Cardiac muscle cell (in vitro differentiated cells and primary cell): ENCODE results near the gene FYB1. TPM values are rescaled to one million over a fixed set of nuclear protein-coding genes. Genes with fewer than 3 reads are reported as not detected.

Source experiments
- DNase-seq, 2 donors: peaks; one replicate each; pipeline versions ENCODE4 v3.0.0 to v3.0.0-alpha.2; 2010 to 2017; ENCODE audit warnings: low read depth in 1 of 2, low spot score in 1 of 2
- H3K27ac ChIP-seq: fragments of 200-600 bp; sonication (generic); 2 replicates; pipeline ENCODE4 v1.5.1; 2016
- H3K27me3 ChIP-seq: fragments of 200-600 bp; sonication (generic); 2 replicates; pipeline ENCODE4 v1.6.0; 2016; ENCODE audit warnings: control low read depth
- H3K36me3 ChIP-seq: fragments of 200-600 bp; sonication (generic); 2 replicates; pipeline ENCODE4 v1.5.1; 2016; ENCODE audit warnings: control low read depth
- H3K4me1 ChIP-seq: fragments of 200-600 bp; sonication (generic); 2 replicates; pipeline ENCODE4 v1.8.1; 2017; ENCODE audit warnings: low read depth, mild to moderate bottlenecking, mixed run types
- H3K4me3 ChIP-seq: fragments of 200-600 bp; sonication (generic); 2 replicates; pipeline ENCODE4 v1.5.1; 2016; ENCODE audit warnings: mild to moderate bottlenecking
- H3K9me3 ChIP-seq: fragments of 200-600 bp; sonication (generic); 2 replicates; pipeline ENCODE4 v1.5.1; 2017; ENCODE audit warnings: low read depth, mild to moderate bottlenecking, control low read depth
- CTCF ChIP-seq: IDR thresholded peaks from 2 replicates; pipeline ENCODE4 v1.5.1; 2012; ENCODE audit warnings: low read depth, mild to moderate bottlenecking, low read length
- polyA plus RNA-seq: library from polyadenylated mRNA; unstranded; fragments of >200 nt; fragmentation: Nextera tagmentation; extraction: Ambion mirVana; gene quantifications from 2 replicates; pipeline ENCODE4 v1.2.1, GENCODE V29; 2016
- total RNA-seq: library from RNA; depleted of rRNA; stranded (reverse); fragments of >200 nt; gene quantifications from 2 replicates; pipeline ENCODE4 v1.2.3, GENCODE V29; 2016

Gene FYB1
- total and polyA plus RNA-seq, 2 experiments from 2014 or later, result not detected

GRCh38 chr5:39130716-39131115 is 88.6 kb downstream of the FYB1 start:
- Histone ChIP-seq H3K36me3 (no peaks in the 10 kb centered on the region), H3K4me1 (no peaks in the 10 kb centered on the region), H3K9me3 (no peaks in the 10 kb centered on the region), H3K27me3 (peaks cover 3% of the 10 kb centered on the region), H3K27ac (no peak overlapping the region), H3K4me3 (no peak overlapping the region)
- TF ChIP-seq CTCF, result no peak
- DNase-seq, result no peak

- no peak for DNase-seq
- no peak for TF ChIP-seq CTCF
- no peaks in the 10 kb centered on the region for H3K9me3 ChIP-seq
- peaks cover 8% of the 10 kb centered on the region for H3K27me3 ChIP-seq
- no peak overlapping the region for H3K27ac ChIP-seq
- no peaks in the 10 kb centered on the region for H3K36me3 ChIP-seq
- H3K4me1 ChIP-seq, result no peaks in the 10 kb centered on the region
- H3K4me3 ChIP-seq, result no peak overlapping the region
Observed at GRCh38 chr5:39121922-39122321, 97.4 kb downstream of the FYB1 start.

- DNase-seq, result no peak
- TF ChIP-seq CTCF, result no peak
Observed at GRCh38 chr5:39121315-39121714, 98.0 kb downstream of the FYB1 start.

GRCh38 chr5:39120052-39120420 is 99.3 kb downstream of the FYB1 start:
- no peak overlapping the region for H3K27ac ChIP-seq
- TF ChIP-seq CTCF, result no peak

More at GRCh38 chr5:39121315-39121714, 98.0 kb downstream of the FYB1 start:
- Histone ChIP-seq H3K27me3 (peaks cover 8% of the 10 kb centered on the region), H3K9me3 (no peaks in the 10 kb centered on the region), H3K4me3 (no peak overlapping the region), H3K27ac (no peak overlapping the region), H3K36me3 (no peaks in the 10 kb centered on the region), H3K4me1 (no peaks in the 10 kb centered on the region)

GRCh38 chr5:39119404-39120051 is 99.8 kb downstream of the FYB1 start:
- Histone ChIP-seq H3K36me3 (no peaks in the 10 kb centered on the region), H3K9me3 (no peaks in the 10 kb centered on the region), H3K4me3 (no peak overlapping the region), H3K27ac (no peak overlapping the region), H3K4me1 (no peaks in the 10 kb centered on the region), H3K27me3 (peaks cover 8% of the 10 kb centered on the region)
- TF ChIP-seq CTCF, result no peak
- DNase-seq, result peak in 1 of 2 donors; percentile 39

More at GRCh38 chr5:39120052-39120420, 99.3 kb downstream of the FYB1 start:
- H3K4me3 ChIP-seq, result no peak overlapping the region
- no peak for DNase-seq
- no peaks in the 10 kb centered on the region for H3K36me3 ChIP-seq
- no peaks in the 10 kb centered on the region for H3K9me3 ChIP-seq
- no peaks in the 10 kb centered on the region for H3K4me1 ChIP-seq
- peaks cover 8% of the 10 kb centered on the region for H3K27me3 ChIP-seq
